IPS-15b (cell line): ENCODE results near the gene FAM184A.
A peak's percentile ranks its signal among the peaks of the same experiment; 100 is the strongest.

ENCODE experiments used
- H3K27me3 ChIP-seq: one replicate; pipeline ENCODE4 v1.6.1; 2013; ENCODE audit warnings: low read length; ENCODE audit not compliant: control insufficient read depth, insufficient read depth
- H3K36me3 ChIP-seq: one replicate; pipeline ENCODE4 v1.6.1; 2013; ENCODE audit warnings: low read length; ENCODE audit not compliant: control insufficient read depth, insufficient read depth
- H3K4me1 ChIP-seq: one replicate; pipeline ENCODE4 v1.6.1; 2013; ENCODE audit warnings: mild to moderate bottlenecking, low read length; ENCODE audit not compliant: control insufficient read depth, insufficient read depth
- H3K4me3 ChIP-seq: one replicate; pipeline ENCODE4 v1.5.1; 2013; ENCODE audit warnings: low read depth, low read length
- H3K9ac ChIP-seq: one replicate; pipeline ENCODE4 v1.6.1; 2013; ENCODE audit warnings: low read depth, mild to moderate bottlenecking, low read length
- H3K9me3 ChIP-seq: one replicate; pipeline ENCODE4 v1.6.1; 2013; ENCODE audit warnings: mild to moderate bottlenecking, low read length; ENCODE audit not compliant: control insufficient read depth, insufficient read depth

The FAM184A gene

GRCh38 chr6:119043265-119043664, 35.2 kb downstream of the FAM184A start:
- H3K9ac ChIP-seq: no peak overlapping the region
- H3K4me1 ChIP-seq: peaks cover 14% of the 10 kb centered on the region
- H3K9me3 ChIP-seq: no peaks in the 10 kb centered on the region
- no peak overlapping the region for H3K4me3 ChIP-seq
- H3K27me3 ChIP-seq: no peaks in the 10 kb centered on the region
- no peaks in the 10 kb centered on the region for H3K36me3 ChIP-seq

GRCh38 chr6:119040636-119041035, 37.8 kb downstream of the FAM184A start:
- Histone ChIP-seq H3K4me3 (no peak overlapping the region), H3K9ac (no peak overlapping the region), H3K9me3 (no peaks in the 10 kb centered on the region), H3K36me3 (no peaks in the 10 kb centered on the region), H3K4me1 (peaks cover 26% of the 10 kb centered on the region), H3K27me3 (no peaks in the 10 kb centered on the region)

- Histone ChIP-seq H3K4me3 (no peak overlapping the region), H3K4me1 (peaks cover 26% of the 10 kb centered on the region), H3K9ac (no peak overlapping the region), H3K36me3 (no peaks in the 10 kb centered on the region), H3K27me3 (no peaks in the 10 kb centered on the region), H3K9me3 (no peaks in the 10 kb centered on the region)
Observed at GRCh38 chr6:119040229-119040628, 38.2 kb downstream of the FAM184A start.

GRCh38 chr6:119037941-119038623, 40.4 kb downstream of the FAM184A start:
- H3K4me1 ChIP-seq: peaks cover 22% of the 10 kb centered on the region
- no peak overlapping the region for H3K9ac ChIP-seq
- H3K36me3 ChIP-seq: no peaks in the 10 kb centered on the region
- H3K9me3 ChIP-seq: no peaks in the 10 kb centered on the region
- H3K27me3 ChIP-seq: no peaks in the 10 kb centered on the region
- H3K4me3 ChIP-seq: no peak overlapping the region

- no peaks in the 10 kb centered on the region for H3K27me3 ChIP-seq
- H3K36me3 ChIP-seq: no peaks in the 10 kb centered on the region
- no peaks in the 10 kb centered on the region for H3K9me3 ChIP-seq
- H3K9ac ChIP-seq: no peak overlapping the region
- no peak overlapping the region for H3K4me3 ChIP-seq
- H3K4me1 ChIP-seq: peaks cover 22% of the 10 kb centered on the region
Observed at GRCh38 chr6:119037264-119037663, 41.2 kb downstream of the FAM184A start.

- Histone ChIP-seq H3K9ac (no peak overlapping the region), H3K4me1 (peaks cover 22% of the 10 kb centered on the region), H3K4me3 (no peak overlapping the region), H3K9me3 (no peaks in the 10 kb centered on the region), H3K36me3 (no peaks in the 10 kb centered on the region), H3K27me3 (no peaks in the 10 kb centered on the region)
Observed at GRCh38 chr6:119036081-119036480, 42.4 kb downstream of the FAM184A start.

- Histone ChIP-seq H3K27me3 (no peaks in the 10 kb centered on the region), H3K4me3 (peak overlapping the region; percentile 23), H3K36me3 (no peaks in the 10 kb centered on the region), H3K9ac (no peak overlapping the region), H3K9me3 (no peaks in the 10 kb centered on the region), H3K4me1 (peaks cover 18% of the 10 kb centered on the region)
Observed at GRCh38 chr6:119035459-119035858, 43.0 kb downstream of the FAM184A start.

GRCh38 chr6:119034827-119035458, 43.5 kb downstream of the FAM184A start:
- peaks cover 18% of the 10 kb centered on the region for H3K4me1 ChIP-seq
- H3K27me3 ChIP-seq: no peaks in the 10 kb centered on the region
- no peaks in the 10 kb centered on the region for H3K36me3 ChIP-seq
- H3K9ac ChIP-seq: no peak overlapping the region
- no peaks in the 10 kb centered on the region for H3K9me3 ChIP-seq
- no peak overlapping the region for H3K4me3 ChIP-seq

- H3K9me3 ChIP-seq: no peaks in the 10 kb centered on the region
- H3K27me3 ChIP-seq: peaks cover 8% of the 10 kb centered on the region
- H3K4me1 ChIP-seq: peaks cover 27% of the 10 kb centered on the region
- no peak overlapping the region for H3K9ac ChIP-seq
- H3K36me3 ChIP-seq: no peaks in the 10 kb centered on the region
- no peak overlapping the region for H3K4me3 ChIP-seq
Observed at GRCh38 chr6:119032428-119032827, 46.0 kb downstream of the FAM184A start.

- Histone ChIP-seq H3K4me1 (peaks cover 33% of the 10 kb centered on the region), H3K4me3 (no peak overlapping the region), H3K36me3 (no peaks in the 10 kb centered on the region), H3K9ac (no peak overlapping the region), H3K27me3 (peaks cover 8% of the 10 kb centered on the region), H3K9me3 (no peaks in the 10 kb centered on the region)
Observed at GRCh38 chr6:119030759-119031158, 47.7 kb downstream of the FAM184A start.

- no peak overlapping the region for H3K4me3 ChIP-seq
- H3K9ac ChIP-seq: no peak overlapping the region
- H3K9me3 ChIP-seq: no peaks in the 10 kb centered on the region
- H3K27me3 ChIP-seq: peaks cover 11% of the 10 kb centered on the region
- H3K4me1 ChIP-seq: peaks cover 41% of the 10 kb centered on the region
- H3K36me3 ChIP-seq: no peaks in the 10 kb centered on the region
Observed at GRCh38 chr6:119028091-119028490, 50.4 kb downstream of the FAM184A start.

GRCh38 chr6:119027465-119027864, 51.0 kb downstream of the FAM184A start:
- no peaks in the 10 kb centered on the region for H3K9me3 ChIP-seq
- H3K9ac ChIP-seq: no peak overlapping the region
- no peaks in the 10 kb centered on the region for H3K36me3 ChIP-seq
- peaks cover 41% of the 10 kb centered on the region for H3K4me1 ChIP-seq
- H3K27me3 ChIP-seq: peaks cover 11% of the 10 kb centered on the region
- H3K4me3 ChIP-seq: no peak overlapping the region
